Activated T-cell treated with anti-CD3 and anti-CD28 coated beads for 48 hours (primary cell): ENCODE measurements around the gene ELOA.
A peak's percentile ranks its signal among the peaks of the same experiment; 100 is the strongest.
"Not testable (repeated sequence)": the region's sequence is repeated elsewhere in the genome, so short reads cannot be mapped to it uniquely, and the experiment has no call there.

Source experiments
- DNase-seq: peaks from one replicate; pipeline ENCODE4 v3.0.0-alpha.2; 2020; ENCODE audit warnings: low read depth

Gene ELOA

DNA sequence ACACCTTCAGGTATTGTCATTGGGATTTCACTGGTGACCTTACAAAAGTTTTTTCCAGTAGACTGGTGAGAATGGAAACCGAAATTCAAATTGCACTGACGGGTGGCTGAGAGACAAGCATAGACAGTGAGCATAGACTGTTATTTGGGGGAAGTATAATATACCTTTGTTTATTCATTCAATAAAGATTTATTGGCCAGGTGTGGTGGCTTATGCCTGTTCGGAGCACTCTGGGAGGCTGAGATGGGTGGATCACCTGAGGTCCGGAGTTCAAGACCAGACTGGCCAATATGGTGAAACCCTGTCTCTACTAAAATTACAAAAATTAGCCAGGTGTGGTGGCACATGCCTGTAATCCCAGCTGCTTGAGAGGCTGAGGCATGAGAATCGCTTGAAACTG lies 10.0 kb upstream of the ELOA start:
- DNase-seq, result not testable (repeated sequence)

DNA sequence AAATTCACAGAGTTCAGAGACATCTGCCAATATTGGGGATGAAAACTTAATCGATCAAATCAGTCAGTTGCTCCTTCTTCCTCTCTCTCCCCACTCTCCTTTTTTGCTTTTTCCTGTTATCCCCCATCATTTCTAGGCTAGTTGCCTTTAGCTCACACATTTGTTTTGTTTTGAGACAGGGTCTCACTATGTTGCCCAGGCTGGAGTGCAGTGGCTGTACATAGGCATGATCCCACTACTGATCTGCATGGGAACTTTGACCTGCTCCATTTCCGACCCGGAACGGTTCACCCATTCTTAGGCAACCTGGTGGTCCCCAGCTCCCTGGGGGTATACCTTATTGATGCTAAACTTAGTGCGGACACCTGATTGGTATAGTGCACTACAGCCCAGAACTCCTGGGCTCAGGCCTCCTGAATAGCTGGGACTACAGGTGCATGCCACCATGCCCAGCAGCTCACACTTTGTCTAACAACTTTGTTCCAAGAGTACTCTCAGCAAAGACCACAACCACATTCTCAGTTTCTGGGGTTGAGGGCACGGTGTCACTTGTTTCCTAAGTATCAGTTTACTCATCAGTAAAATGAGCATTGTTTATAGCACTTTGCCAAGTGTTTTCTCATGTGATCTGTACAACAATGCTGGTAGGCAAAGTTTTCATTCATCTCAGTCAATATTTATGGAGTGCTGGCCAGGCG lies 6.7 kb upstream of the ELOA start:
- DNase-seq, result no peak

DNA sequence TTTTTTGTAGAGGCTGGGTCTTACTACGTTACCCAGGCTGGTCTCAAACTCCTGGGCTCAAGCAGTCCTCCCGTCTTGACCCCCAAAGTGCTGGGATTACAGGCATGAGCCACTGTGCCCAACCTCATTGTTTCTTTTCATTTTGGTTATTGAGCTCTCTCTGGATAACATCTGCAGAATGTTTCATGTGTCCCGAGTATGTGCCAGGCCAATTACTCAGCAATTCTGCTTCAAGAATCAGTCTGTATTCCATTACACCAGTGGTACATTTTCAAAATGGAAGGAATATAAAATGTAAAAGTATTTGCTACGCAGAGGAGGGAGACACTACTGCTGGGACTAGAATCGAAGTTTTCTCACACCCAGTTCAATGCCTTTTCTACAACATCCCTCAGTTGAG lies 1.7 kb upstream of the ELOA start:
- no peak for DNase-seq

DNA sequence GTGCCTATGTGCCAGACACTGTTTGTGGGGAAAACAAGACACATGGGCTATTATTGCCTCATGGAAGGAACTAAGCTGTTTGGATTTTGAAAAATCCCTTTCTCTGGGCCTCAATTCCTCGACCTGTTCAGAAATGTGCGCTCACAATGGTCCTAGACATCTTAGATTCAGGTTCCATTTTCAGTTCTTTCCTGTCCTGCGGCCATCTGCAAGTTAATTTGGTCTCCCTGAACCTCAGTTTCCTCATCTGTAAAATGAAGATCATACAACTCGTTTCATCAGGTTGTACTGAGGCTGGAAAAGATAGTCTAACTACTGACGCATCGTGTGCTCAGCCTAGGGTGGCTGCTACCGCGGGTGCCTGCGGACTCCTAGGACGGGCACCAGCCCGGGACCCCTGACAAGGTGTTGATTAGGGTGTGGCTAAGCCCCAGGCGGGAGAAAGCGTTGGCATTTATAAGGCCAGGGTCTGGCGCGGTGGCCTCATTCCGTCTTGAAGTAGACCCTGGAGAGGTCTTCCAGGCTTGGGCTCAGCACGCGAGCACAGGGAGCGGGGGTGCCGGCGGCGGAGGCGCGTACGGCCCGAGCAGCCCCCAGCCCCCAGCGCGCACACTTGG lies 493 bp upstream of the ELOA start:
- DNase-seq, result no peak

DNA sequence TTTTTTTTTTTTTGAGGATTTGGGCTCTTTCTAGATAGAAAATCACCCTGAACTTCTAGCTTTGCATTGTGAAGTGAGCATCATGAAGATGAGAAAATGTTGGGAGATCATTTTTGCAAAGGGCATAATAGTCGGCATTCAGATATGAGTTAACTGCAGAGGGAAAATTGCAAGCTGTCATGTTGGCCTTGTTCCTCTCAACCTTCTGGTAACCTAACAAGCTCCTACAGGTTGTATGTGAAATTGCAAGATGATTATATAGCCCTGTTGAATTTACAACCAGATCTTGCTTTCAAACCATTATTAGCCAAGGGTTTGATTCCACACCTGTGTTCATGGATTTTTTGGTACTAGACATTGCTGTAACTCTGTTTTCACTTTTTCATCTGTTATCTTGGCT lies 2.2 kb downstream of the ELOA start:
- DNase-seq, result no peak

DNA sequence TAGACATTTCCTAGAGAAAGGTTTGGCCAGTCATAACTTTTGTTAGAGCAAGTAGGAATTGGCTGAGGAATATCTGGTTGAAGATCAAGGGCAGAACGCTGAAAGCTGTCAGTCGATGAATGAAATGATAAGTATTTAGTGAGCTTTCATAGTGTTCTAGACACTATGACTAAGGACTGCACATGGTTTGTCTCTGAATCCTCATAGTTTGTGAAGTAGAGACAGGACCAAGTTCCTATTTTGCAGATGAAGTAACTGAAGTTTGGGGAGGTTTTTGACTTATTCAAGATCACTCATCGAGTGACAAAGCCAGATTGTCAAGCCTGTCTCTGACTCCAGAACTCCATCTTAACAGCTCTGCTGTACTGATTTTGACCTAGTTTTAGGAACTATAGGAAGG lies 4.7 kb downstream of the ELOA start:
- no peak for DNase-seq

DNA sequence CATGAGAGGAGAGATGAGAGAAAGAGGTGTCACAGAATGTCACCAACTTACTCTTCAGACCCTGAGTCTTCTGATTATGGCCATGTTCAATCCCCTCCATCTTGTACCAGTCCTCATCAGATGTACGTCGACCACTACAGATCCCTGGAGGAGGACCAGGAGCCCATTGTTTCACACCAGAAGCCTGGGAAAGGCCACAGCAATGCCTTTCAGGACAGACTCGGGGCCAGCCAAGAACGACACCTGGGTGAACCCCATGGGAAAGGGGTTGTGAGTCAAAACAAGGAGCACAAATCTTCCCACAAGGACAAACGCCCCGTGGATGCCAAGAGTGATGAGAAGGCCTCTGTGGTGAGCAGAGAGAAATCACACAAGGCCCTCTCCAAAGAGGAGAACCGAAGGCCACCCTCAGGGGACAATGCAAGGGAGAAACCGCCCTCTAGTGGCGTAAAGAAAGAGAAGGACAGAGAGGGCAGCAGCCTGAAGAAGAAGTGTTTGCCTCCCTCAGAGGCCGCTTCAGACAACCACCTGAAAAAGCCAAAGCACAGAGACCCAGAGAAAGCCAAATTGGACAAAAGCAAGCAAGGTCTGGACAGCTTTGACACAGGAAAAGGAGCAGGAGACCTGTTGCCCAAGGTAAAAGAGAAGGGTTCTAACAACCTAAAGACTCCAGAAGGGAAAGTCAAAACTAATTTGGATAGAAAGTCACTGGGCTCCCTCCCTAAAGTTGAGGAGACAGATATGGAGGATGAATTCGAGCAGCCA lies 8.0 kb downstream of the ELOA start:
- no peak for DNase-seq

DNA sequence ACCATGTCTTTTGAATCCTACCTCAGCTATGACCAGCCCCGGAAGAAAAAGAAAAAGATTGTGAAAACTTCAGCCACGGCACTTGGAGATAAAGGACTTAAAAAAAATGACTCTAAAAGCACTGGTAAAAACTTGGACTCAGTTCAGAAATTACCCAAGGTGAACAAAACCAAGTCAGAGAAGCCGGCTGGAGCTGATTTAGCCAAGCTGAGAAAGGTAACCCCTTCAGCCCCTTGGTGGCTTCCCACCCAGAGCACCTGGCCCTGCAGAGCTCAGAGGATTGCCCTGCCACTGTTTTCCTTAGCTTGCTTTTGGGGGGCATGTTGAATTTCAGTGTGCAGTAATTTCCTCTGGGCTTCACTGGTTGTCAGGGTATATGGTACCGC lies 8.5 kb downstream of the ELOA start:
- DNase-seq, result no peak

DNA sequence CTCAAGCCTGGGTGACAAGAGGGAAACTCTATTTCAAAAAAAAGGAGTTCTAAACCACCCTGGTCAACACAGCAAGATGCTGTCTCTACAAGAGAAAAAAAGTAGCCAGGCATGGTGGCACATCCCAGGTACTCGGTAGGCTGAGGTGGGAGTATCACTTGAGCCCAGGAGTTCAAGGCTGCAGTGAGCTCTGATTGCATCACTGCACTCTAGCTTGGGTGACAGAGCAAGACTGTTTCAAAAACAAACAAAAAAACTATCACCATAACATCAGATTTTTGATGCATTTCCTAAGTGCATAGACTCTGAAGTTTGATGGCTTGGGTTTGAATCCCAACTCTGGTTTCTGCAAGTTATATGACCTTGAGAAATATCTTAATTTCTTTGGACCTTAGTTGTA lies 9.6 kb downstream of the ELOA start:
- no peak for DNase-seq

DNA sequence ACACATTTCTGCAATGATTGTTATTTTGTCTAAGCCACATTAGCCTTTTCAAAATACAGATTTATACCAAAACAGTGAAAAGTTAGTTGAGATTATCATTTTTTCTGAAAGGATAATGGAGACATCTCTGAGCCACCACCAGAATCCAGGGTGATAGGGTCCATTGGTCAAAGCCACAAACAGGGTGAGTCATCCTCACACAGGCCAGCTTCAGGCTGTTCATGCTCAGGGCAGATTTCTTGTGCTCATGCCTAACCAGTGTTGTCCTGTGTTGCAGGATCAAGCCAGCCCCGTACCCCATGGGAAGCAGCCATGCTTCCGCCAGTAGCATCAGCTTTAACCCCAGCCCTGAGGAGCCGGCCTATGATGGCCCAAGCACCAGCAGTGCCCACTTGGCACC lies 13.4 kb downstream of the ELOA start:
- no peak for DNase-seq

DNA sequence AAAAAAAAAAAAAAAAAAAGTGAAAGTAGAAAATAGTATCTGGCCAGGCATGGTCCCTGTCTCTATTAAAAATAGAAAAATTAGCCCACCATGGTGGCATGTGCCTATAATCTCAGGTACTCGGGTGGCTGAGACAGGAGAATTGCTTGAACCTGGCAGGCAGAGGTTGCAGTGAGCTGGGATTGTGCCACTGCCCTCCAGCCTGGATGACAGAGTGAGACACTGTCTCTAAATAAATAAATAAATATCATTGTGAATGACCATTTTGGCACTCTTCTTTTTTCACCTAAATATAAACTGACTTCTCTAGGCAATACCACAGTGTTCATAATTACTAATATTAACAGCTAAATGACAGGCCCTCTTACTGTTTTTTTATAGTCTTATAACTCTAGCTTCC lies 14.5 kb downstream of the ELOA start:
- no peak for DNase-seq

DNA sequence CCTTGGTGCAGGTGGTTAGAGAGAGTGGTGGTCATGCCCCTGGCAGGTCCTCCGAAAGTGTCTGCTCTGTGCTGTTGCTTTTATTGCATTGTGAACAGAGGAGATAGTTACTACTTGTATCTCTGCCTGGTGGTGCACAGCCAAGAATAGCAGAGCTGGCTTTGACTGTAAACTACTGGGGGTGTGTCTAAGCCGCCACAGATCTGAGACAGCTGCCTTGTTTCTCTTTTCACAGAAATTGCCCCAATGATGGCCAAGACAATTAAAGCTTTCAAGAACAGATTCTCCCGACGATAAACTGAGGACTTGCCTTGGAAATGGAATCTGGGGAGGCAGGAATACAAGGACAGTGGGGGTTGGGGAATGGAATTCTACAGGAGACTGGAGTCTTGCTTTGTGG lies 16.0 kb downstream of the ELOA start:
- DNase-seq, result no peak

DNA sequence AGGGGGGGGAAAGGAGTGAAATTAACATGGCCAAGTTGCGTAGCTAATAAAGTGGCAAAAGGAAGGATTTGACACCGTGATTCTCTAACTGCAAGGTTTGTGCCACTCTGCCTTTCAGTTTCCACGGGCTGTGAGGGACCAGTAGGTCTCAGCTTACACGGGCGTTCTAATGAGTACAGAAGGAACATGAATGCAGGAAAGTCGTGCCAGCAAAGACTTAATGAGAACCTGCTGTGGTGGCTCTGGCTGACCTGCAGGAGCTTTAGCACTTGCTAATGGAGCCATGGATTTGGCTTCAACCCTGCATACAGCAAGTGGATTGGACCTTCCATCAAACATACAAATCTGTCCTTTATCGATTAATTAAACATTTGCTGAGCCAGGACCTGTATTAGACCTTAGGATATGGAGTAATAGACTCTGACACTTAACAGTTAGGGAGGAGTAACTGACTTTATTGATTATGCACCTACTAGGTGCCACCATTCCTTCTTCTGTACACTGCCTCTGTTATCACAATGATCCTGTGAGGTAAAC lies 19.8 kb downstream of the ELOA start:
- no peak for DNase-seq

DNA sequence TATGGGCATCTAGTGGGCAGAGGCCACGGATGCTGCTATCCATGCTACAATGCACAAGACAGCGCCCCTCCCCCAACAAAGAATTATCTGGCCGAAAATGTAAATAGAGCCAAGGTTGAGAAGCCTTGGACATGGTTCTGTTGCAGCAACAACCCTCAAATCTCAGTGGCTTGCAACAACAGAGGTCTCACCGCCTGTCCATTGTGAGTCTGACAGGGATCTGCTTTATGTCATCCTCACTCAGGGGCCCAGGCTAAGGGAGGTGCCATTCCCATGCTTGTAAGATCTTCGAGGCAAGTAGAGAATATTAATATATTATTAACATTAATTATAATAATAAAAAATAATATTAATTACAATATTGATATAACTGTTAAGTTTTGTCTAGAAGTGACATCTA lies 25.5 kb downstream of the ELOA start:
- no peak for DNase-seq

DNA sequence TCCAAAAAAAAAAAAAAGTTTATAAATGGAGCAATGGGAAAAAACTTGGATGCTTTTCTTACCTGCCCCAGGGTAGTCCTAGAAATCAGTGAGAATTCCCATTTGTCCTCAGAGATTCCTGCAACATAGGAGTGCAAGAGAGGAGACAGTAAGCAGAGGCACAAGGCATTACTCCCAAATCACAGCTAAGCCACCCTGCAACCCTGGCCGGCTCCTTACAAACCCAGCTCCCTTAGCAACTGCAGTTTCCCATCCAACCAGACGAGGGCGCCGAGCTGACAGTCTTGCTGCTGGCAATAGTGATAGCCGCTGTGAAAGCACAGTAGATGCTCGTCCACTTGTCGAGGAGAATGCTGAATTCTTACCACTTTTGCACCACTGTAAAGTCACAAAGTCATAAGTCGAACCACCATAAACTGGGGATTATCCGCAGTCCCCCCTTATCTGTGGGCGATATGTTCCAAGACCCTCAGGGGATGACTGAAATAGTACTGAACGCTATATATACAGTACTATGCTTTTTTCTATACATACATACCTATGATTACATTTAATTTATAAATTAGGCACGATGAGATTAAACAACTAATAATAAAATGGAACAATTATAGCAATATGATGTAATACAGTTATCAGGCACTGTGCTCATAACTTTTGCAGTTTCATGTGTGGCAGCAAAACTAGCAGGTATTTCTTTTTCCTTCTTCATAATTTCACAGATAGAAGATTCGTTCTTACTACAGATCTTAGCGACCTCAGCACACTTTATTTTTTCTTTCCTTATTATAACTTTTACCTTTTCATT lies 29.0 kb downstream of the ELOA start:
- DNase-seq, result peak; percentile 78

DNA sequence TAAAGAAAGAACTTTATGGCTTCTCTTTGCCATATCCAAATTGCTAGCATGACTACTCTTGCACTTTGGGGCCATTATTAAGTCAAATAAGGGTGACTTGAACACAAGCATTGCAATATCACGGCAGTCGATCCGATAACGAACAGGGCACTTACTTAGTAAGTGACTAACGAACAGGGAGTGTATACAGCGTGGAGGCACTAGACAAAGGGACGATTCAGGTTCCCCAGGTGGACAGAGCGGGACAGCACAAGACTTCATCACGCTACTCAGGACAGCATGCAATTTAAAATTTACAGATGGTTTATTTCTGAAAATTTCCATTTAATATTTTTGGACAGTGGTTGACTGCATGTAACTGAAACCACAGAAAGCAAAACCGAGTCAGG lies 29.6 kb downstream of the ELOA start:
- no peak for DNase-seq

DNA sequence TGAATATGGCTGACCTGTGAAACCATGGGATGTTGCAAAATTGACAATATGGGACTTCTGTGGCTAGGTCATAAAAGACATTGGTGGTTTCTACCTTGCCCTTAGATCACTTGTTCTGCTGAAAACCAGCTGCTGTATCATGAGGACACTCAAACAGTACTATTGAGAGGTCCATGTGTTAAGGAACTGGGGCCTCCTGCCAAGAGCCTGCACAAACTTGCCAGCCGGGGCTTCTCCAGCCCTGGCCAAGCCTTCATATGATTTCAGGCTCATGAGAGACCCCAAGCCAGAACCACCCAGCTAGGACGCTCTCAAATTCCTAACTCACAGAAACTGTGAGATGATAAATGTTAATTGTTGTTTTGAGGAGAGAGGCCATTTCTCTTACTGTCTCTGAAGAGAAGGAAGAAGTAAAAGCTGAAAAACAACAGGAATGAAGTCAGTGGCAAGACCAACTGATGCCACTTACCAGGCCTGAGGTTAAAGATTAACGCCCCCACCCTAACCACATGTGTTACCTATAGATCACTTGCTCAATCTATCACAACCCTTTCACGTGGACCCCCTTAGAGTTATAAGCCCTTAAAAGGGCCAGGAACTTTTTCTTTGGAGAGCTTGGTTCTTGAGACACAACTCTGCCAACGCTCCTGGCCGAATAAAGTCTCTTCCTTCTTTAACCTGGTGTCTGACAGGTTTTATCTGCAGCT lies 31.1 kb downstream of the ELOA start:
- DNase-seq, result no peak

DNA sequence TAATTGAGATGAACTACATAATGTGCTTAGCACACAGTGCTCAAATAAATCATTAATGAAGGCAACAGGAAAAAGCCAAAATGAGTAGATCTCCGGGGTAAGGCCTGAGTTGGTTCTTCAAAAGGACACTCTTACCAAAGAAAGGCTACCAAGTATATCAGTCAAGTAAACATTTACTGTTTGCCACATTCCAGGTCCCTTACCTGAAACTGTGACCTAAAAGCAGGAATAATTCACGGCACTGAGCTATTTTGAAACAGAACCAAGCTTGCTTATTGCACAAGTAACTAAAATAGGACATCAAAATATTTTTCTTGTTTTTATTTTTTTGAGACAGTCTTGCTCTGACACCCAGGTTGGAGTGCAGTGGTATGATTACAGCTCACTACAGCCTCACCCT lies 32.9 kb downstream of the ELOA start:
- DNase-seq, result no peak

DNA sequence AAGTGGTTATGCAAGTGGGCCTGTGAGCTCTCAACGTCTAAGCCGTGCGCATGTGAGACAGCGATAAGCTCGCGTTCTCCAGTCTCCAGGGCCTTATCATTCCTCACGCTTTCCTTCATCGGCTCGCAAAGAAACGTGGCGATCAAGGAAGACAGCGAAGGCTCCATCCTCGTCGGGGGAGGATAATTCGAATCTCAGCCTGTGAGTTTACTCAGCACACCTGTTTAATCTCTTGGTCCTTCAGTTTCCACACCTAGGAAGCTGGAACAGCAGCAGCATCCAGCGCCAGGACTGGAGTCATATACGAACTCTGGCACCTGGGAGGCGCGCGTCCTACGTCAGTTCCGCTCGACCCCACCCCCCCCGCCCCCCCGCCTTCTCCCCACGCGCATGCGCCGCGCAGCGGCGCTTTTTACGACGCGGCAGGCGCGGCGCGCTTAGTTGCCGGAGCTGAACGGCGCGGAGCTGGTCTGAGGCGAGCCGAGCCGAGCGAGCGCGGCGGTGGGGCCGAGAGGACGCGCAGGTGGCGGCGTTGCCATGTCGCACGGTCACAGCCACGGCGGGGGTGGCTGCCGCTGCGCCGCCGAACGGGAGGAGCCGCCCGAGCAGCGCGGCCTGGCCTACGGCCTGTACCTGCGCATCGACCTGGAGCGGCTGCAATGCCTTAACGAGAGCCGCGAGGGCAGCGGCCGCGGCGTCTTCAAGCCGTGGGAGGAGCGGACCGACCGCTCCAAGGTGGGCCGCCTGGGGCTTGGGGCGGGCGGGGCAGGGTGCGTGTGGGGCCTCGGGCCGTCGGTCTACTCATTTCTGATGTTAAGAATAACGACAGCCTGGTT lies 34.9 kb downstream of the ELOA start, which contains the start of gene PITHD1:
TSS of gene PITHD1 (plus strand) at position 440 of the 836 bp plus-strand sequence. CDS start at position 538, 98 bp downstream.
- peak; percentile 86 for DNase-seq

DNA sequence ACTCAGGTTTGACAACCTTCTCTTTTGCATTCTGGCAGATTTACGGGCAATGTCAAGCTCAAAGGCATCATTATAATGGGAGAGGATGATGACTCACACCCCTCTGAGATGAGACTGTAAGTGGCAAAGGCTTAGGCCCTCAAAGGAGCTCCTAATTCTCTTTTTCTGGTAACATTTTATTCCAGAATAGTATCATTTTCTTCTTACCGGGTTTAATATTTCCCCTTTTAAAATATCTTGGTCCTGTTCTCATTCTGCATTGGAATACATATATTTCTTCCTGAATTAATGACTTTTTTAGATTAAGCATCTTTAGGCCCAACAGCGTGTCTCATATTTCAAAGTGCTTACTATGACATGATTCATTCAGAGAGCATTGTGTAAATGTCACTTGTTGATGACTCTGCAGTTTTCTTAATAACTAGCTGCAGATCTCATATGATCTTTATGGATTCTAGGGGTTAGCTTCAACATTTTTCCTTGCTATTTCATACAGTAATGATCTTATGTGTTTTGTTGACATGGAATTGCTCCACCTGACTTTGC lies 36.6 kb downstream of the ELOA start:
- DNase-seq, result no peak
